Transverse colon (tissue), 4 donors: Measurements from ENCODE around the gene ANKRD11. TPM values are rescaled to one million over a fixed set of nuclear protein-coding genes. Genes with fewer than 3 reads are reported as not detected.
"Not testable (repeated sequence)": the region's sequence is repeated elsewhere in the genome, so short reads cannot be mapped to it uniquely, and the experiment has no call there.

ENCODE experiments used
- DNase-seq: peaks from one replicate; pipeline ENCODE4 v3.0.0-alpha.2; 2019
- H3K27ac ChIP-seq, 4 donors: fragments of 200-600 bp; sonication (generic); 2 replicates each; pipeline ENCODE4 v1.5.1; 2016 to 2018; ENCODE audit warnings: inconsistent platforms in 4 of 4
- H3K27me3 ChIP-seq: fragments of 200-600 bp; sonication (generic); 2 replicates; pipeline ENCODE4 v1.5.1; 2017; ENCODE audit warnings: inconsistent platforms
- H3K36me3 ChIP-seq, 4 donors: fragments of 200-600 bp; sonication (generic); 2 replicates each; pipeline ENCODE4 v1.5.1; 2017 to 2019; ENCODE audit warnings: inconsistent platforms in 4 of 4
- H3K4me1 ChIP-seq, 4 donors: fragments of 200-600 bp; sonication (generic); 2 replicates each; pipeline ENCODE4 v1.5.1; 2017 to 2020; ENCODE audit warnings: inconsistent platforms in 4 of 4
- H3K4me3 ChIP-seq, 4 donors: fragments of 200-600 bp; sonication (generic); 1 replicate in 1 of 4; 2 replicates in 3 of 4; pipeline versions ENCODE4 v1.5.1 to v1.6.1; 2017 to 2019; ENCODE audit warnings: inconsistent platforms in 4 of 4
- H3K9me3 ChIP-seq, 2 donors: fragments of 200-600 bp; sonication (generic); 2 replicates each; pipeline ENCODE4 v1.5.1; 2017 to 2019; ENCODE audit warnings: inconsistent platforms in 2 of 2
- EP300 ChIP-seq: sonication (generic); formaldehyde crosslinking; IDR thresholded peaks from one replicate; pipeline ENCODE4 v1.6.1; 2017; ENCODE audit warnings: antibody characterized with exemption, low read depth
- POLR2A ChIP-seq: fragments of 450-650 bp; IDR thresholded peaks from one replicate; pipeline ENCODE4 v1.6.1; 2016; ENCODE audit warnings: antibody characterized with exemption, mild to moderate bottlenecking, moderate library complexity
- POLR2AphosphoS5 ChIP-seq, 3 donors: sonication (generic); formaldehyde crosslinking; IDR thresholded peaks; one replicate each; pipeline ENCODE4 v1.6.1; 2016; ENCODE audit warnings: antibody characterized with exemption in 3 of 3
- WGBS, 2 donors: methylation state at CpG; one replicate each; pipeline ENCODE4 v1.1.5; 2018; ENCODE audit warnings: low coverage in 1 of 2; 5-methylcytosine and 5-hydroxymethylcytosine counted together
- in situ Hi-C, 4 donors: fragments of 200-750 bp; cut with MboI; loops; one replicate each; pipeline versions ENCODE4 v1.15.0 to v1.15.1; 2017; ENCODE audit warnings: low sequenced_read_pairs in 3 of 4, low pct_ligation_motif_present in 1 of 4, low pct_unique_long_range_greater_than_20kb in 1 of 4
- intact Hi-C: fragments of 100-400 bp; cut with DNase I; formaldehyde crosslinking; loops from one replicate; pipeline ENCODE4 v1.15.1; 2023; ENCODE audit warnings: low total_unique reads
- total RNA-seq, 4 donors: library from RNA; depleted of rRNA; stranded (reverse); fragments of >200 nt; gene quantifications; one replicate each; pipeline ENCODE4 v1.1.0, GENCODE V29; 2016
- TF ChIP-seq, protein P1 (sequence below), 5 experiments: fragments of 200-600 bp in 3 of 5; fragments of 450-650 bp in 2 of 5; sonication (generic) in 3 of 5; IDR thresholded peaks; 1 replicate in 2 of 5; 2 replicates in 3 of 5; pipeline ENCODE4 v1.5.1; 2016 to 2017; ENCODE audit warnings: antibody characterized with exemption in 5 of 5, inconsistent platforms in 3 of 5, mild to moderate bottlenecking in 2 of 5, moderate library complexity in 1 of 5

Gene ANKRD11
- total RNA-seq, 4 donors from 2014 or later, result 109 to 281 (median 142) TPM

DNA sequence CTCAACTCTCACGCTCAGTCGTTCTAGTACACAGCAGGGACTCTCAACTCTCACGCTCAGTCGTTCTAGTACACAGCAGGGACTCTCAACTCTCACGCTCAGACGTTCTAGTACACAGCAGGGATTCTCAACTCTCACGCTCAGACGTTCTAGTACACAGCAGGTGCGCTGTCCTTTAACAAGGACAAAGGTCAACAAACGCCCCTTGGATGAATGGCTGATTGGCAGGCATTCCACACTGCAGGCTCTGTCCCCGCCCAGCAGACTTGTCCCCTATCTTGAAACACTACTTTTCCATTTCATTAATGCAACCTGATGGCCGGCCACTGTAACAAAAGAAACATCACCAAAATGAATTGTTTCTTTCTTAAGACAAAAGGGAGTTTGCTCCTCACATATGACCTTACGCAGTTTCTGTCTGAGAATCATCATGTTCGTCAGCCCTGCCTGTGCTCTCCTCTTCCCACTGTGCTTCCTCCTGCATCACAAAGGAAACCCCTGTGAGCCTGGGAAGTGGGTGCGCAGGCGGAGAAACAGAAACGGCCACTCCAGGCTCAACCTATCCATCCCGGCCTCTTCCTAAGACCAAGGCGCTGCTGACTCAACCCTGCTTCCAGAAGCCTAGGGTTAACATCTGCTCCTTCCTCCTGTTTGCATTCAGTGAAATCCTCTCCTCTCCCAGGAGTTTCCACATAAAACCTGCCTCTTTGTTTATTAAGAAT is 59.8 kb downstream of the ANKRD11 start:
- WGBS, 2 donors, result 20 to 62% methylated on average over 1 to 19 of the region's 19 CpGs
- H3K27me3 ChIP-seq, result no peaks in the 10 kb centered on the region
- TF ChIP-seq POLR2AphosphoS5 (IDR thresholded peaks at IDR 0.05), result no peak
- TF ChIP-seq, protein P1, sequence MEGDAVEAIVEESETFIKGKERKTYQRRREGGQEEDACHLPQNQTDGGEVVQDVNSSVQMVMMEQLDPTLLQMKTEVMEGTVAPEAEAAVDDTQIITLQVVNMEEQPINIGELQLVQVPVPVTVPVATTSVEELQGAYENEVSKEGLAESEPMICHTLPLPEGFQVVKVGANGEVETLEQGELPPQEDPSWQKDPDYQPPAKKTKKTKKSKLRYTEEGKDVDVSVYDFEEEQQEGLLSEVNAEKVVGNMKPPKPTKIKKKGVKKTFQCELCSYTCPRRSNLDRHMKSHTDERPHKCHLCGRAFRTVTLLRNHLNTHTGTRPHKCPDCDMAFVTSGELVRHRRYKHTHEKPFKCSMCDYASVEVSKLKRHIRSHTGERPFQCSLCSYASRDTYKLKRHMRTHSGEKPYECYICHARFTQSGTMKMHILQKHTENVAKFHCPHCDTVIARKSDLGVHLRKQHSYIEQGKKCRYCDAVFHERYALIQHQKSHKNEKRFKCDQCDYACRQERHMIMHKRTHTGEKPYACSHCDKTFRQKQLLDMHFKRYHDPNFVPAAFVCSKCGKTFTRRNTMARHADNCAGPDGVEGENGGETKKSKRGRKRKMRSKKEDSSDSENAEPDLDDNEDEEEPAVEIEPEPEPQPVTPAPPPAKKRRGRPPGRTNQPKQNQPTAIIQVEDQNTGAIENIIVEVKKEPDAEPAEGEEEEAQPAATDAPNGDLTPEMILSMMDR (IDR thresholded peaks at IDR 0.05), result no peak
- no peak for TF ChIP-seq POLR2A
- TF ChIP-seq EP300, result no peak
- intact Hi-C loops, result no loop called here
- H3K36me3 ChIP-seq, result no peaks in the 10 kb centered on the region
- H3K4me3 ChIP-seq, result peak overlapping the region in 1 of 4 donors; percentile 14
- no peaks in the 10 kb centered on the region for H3K9me3 ChIP-seq
- peaks cover 28 to 60% (median 30%) of the 10 kb centered on the region in 4 donors for H3K4me1 ChIP-seq
- DNase-seq, result peak; percentile 51
- in situ Hi-C loops, result no loop called here
- H3K27ac ChIP-seq, result peak overlapping the region; percentile 56 to 67 (median 60)

DNA sequence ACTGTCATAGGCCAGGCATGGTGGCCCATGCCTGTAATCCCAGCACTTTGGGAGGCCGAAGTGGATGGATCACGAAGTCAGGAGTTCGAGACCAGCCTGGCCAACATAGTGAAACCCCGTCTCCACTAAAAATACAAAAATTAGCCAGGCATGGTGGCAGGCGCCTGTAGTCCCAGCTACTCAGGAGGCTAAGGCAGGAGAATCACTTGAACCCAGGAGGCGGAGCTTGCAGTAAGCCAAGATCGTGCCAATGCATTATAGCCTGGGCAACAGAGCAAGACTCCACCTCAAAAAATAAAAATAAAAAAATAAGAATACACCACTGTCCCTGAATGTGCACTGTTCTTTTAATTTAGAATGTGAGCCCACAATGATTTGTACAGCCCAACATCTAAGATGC is 61.8 kb downstream of the ANKRD11 start:
- H3K9me3 ChIP-seq, DNase-seq, H3K4me3 ChIP-seq, H3K27ac ChIP-seq, in situ Hi-C loops, intact Hi-C loops, H3K27me3 ChIP-seq, H3K36me3 ChIP-seq: not testable (repeated sequence)
- peaks cover 24 to 59% (median 35%) of the 10 kb centered on the region in 4 donors for H3K4me1 ChIP-seq
- 94 to 100% methylated on average over 6 to 7 of the region's 7 CpGs for WGBS, 2 donors

DNA sequence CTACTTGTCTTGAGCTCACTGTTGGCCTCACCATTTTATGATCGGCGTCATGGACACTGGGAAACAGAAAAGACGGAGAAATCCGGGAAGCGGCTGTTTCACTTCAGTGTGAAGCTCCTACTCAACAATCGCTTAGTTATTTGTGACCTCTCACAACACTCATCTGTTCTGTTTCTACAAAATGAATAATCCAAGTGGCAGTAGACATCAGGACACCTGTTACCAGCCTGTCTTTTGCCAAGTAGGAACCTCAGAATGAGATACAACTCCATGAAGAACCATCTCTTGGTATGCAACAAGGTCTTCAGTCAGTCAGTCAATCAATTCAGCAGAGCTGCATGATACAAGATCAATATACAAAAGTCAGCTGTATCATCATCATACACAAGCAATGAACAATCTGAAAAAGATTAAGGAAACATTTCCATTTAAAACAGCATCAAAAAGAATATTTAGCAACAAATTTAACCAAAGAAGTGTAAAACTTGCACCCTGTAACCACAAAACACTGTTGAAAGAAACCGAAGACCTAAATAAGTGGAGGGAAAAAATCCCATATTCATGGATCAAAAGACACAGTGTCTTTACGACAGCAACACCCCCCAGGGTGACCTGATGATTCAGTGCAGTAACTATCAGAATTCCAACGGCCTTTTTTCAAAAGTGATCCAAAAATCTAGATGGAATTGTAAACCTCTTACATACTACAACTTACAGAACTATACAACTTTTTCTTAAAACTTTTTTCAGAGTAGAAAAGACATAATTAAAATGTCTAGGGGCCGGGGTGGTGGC is 63.4 kb downstream of the ANKRD11 start:
- Histone ChIP-seq H3K36me3 (no peaks in the 10 kb centered on the region), H3K4me3 (no peak overlapping the region), H3K9me3 (no peaks in the 10 kb centered on the region), H3K4me1 (peaks cover 22 to 60% (median 36%) of the 10 kb centered on the region in 4 donors), H3K27ac (no peak overlapping the region), H3K27me3 (no peaks in the 10 kb centered on the region)
- TF ChIP-seq POLR2AphosphoS5 (IDR thresholded peaks at IDR 0.05), result no peak
- TF ChIP-seq POLR2A, result no peak
- TF ChIP-seq, protein P1 (IDR thresholded peaks at IDR 0.05), result no peak
- no peak for TF ChIP-seq EP300
- WGBS, 2 donors, result 57 to 85% methylated on average over 4 to 10 of the region's 10 CpGs
- intact Hi-C loops (no loop called here), in situ Hi-C loops (no loop called here)
- no peak for DNase-seq

DNA sequence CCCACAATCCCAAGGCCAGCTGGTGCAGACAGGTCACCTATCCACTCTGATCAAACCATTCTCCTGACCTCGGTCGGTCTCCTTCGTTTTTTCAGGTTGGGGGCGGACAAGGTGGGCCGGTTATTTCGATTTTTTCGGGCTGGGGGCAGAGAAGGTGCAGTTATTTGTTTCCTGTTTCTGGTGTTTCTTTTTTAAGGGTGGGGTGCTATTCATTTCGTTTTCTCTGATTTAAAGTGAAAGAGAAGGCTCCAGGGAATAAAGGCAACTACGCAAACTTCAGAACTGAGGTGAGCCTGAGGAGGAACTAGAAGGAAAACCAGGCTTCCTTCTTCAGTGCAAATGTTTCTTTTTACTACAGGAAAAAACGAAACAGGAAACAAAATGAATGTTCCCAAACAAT is 64.8 kb downstream of the ANKRD11 start:
- intact Hi-C loops, result no loop called here
- in situ Hi-C loops, result no loop called here
- H3K27me3 ChIP-seq, result no peaks in the 10 kb centered on the region
- no peak for DNase-seq
- no peak overlapping the region for H3K4me3 ChIP-seq
- no peaks in the 10 kb centered on the region for H3K36me3 ChIP-seq
- no peaks in the 10 kb centered on the region for H3K9me3 ChIP-seq
- 65 to 76% methylated on average over 10 of the region's 10 CpGs for WGBS, 2 donors
- H3K4me1 ChIP-seq, result peaks cover 9 to 49% (median 24%) of the 10 kb centered on the region in 4 donors
- TF ChIP-seq, protein P1 (IDR thresholded peaks at IDR 0.05), result no peak
- TF ChIP-seq POLR2AphosphoS5 (IDR thresholded peaks at IDR 0.05) (no peak), POLR2A (no peak), EP300 (no peak)
- no peak overlapping the region for H3K27ac ChIP-seq
